Right ventricle myocardium inferior (tissue), 1 donor: ENCODE data around the gene TTC7B. TPM values are rescaled to one million over a fixed set of nuclear protein-coding genes. Genes with fewer than 3 reads are reported as not detected.
A peak's percentile ranks its signal among the peaks of the same experiment; 100 is the strongest.

Experiments used
- ATAC-seq: fragments of 200-7000 bp; cut with Tn5 transposase; one replicate; pipeline ENCODE4 v1.9.1; 2020; ENCODE audit warnings: mild to moderate bottlenecking, moderate library complexity
- DNase-seq: peaks from one replicate; pipeline ENCODE4 v3.0.0; 2021; ENCODE audit errors: missing footprints
- intact Hi-C: fragments of 100-400 bp; cut with DNase I; formaldehyde crosslinking; loops from one replicate; pipeline ENCODE4 v1.11.0; 2022
- total RNA-seq: library from RNA; stranded (reverse); fragmentation: NEBNext Ultra II Directional; extraction: Animal tissue kit (Norgen Biotek cat#: 25700); gene quantifications from one replicate; pipeline ENCODE4 v1.2.1, GENCODE V29; 2021
- donor health status: DM: no; HTN: yes; CAD: no; lungs with severe emphysema.

TTC7B gene
- total RNA-seq, 1 donor from 2014 or later = 67.5 TPM

GRCh38 chr14:90605430-90605829 is 210.8 kb downstream of the TTC7B start:
- intact Hi-C loops = no loop called here
- no peak for ATAC-seq
- no peak for DNase-seq

- no peak for ATAC-seq
- no peak for DNase-seq
- intact Hi-C loops = loop anchor here (5.0 kb wide), 1 partner anchor 202 kb away; no protein-coding TSS in a partner anchor
Observed at GRCh38 chr14:90604356-90604755, 211.9 kb downstream of the TTC7B start.

GRCh38 chr14:90603841-90604240 is 212.4 kb downstream of the TTC7B start:
- intact Hi-C loops = loop anchor here (5.0 kb wide), 1 partner anchor 202 kb away; no protein-coding TSS in a partner anchor
- no peak for DNase-seq
- no peak for ATAC-seq

- no peak for DNase-seq
- ATAC-seq = no peak
- intact Hi-C loops = loop anchor here (5.0 kb wide), 1 partner anchor 201 kb away; no protein-coding TSS in a partner anchor
Observed at GRCh38 chr14:90603336-90603735, 212.9 kb downstream of the TTC7B start.

GRCh38 chr14:90602088-90602687 is 214.0 kb downstream of the TTC7B start:
- no peak for DNase-seq
- no peak for ATAC-seq
- intact Hi-C loops = loop anchor here (5.0 kb wide), 1 partner anchor 200 kb away; no protein-coding TSS in a partner anchor

- intact Hi-C loops = loop anchor here (5.0 kb wide), 1 partner anchor 199 kb away; no protein-coding TSS in a partner anchor
- ATAC-seq = no peak
- DNase-seq = no peak
Observed at GRCh38 chr14:90601563-90601962, 214.7 kb downstream of the TTC7B start.

GRCh38 chr14:90600619-90601018 is 215.6 kb downstream of the TTC7B start:
- DNase-seq (no peak), ATAC-seq (no peak)
- intact Hi-C loops = loop anchor here (5.0 kb wide), 1 partner anchor 198 kb away; no protein-coding TSS in a partner anchor

- DNase-seq = no peak
- intact Hi-C loops = loop anchor here (5.0 kb wide), 1 partner anchor 198 kb away; no protein-coding TSS in a partner anchor
- ATAC-seq = peak; percentile 51
Observed at GRCh38 chr14:90599748-90600507, 216.3 kb downstream of the TTC7B start.

- DNase-seq (no peak), ATAC-seq (no peak)
Observed at GRCh38 chr14:90599339-90599738, 216.9 kb downstream of the TTC7B start.

GRCh38 chr14:90597961-90598360 is 218.3 kb downstream of the TTC7B start:
- intact Hi-C loops = no loop called here
- no peak for ATAC-seq

More at GRCh38 chr14:90599339-90599738, 216.9 kb downstream of the TTC7B start:
- intact Hi-C loops = no loop called here

GRCh38 chr14:90596733-90597132 is 219.5 kb downstream of the TTC7B start:
- intact Hi-C loops = no loop called here
- ATAC-seq (no peak), DNase-seq (no peak)

More at GRCh38 chr14:90597961-90598360, 218.3 kb downstream of the TTC7B start:
- no peak for DNase-seq

- DNase-seq (no peak), ATAC-seq (no peak)
- intact Hi-C loops = no loop called here
Observed at GRCh38 chr14:90593254-90594040, 222.8 kb downstream of the TTC7B start.

- ATAC-seq = no peak
- no peak for DNase-seq
- intact Hi-C loops = no loop called here
Observed at GRCh38 chr14:90592655-90593054, 223.6 kb downstream of the TTC7B start.

- DNase-seq (no peak), ATAC-seq (no peak)
- intact Hi-C loops = no loop called here
Observed at GRCh38 chr14:90587918-90588317, 228.3 kb downstream of the TTC7B start.

- intact Hi-C loops = no loop called here
- DNase-seq (no peak), ATAC-seq (no peak)
Observed at GRCh38 chr14:90587252-90587910, 228.8 kb downstream of the TTC7B start.

GRCh38 chr14:90585106-90585505 is 231.1 kb downstream of the TTC7B start:
- DNase-seq = no peak
- no peak for ATAC-seq
- intact Hi-C loops = no loop called here

GRCh38 chr14:90583916-90584605 is 232.2 kb downstream of the TTC7B start:
- intact Hi-C loops = no loop called here
- no peak for DNase-seq
- ATAC-seq = no peak

GRCh38 chr14:90583427-90583826 is 232.8 kb downstream of the TTC7B start:
- ATAC-seq = peak; percentile 75
- DNase-seq = no peak
- intact Hi-C loops = no loop called here
